Epithelial cell of esophagus (primary cell): ENCODE results near the gene PRDM4.

ENCODE experiments used
- DNase-seq: peaks from one replicate; pipeline ENCODE4 v3.0.0; 2010; ENCODE audit warnings: low read depth
- H3K4me3 ChIP-seq: 2 replicates; pipeline ENCODE4 v1.5.1; 2011; ENCODE audit warnings: mild to moderate bottlenecking, low read length, control low read depth
- TF ChIP-seq, protein P1 (sequence below): IDR thresholded peaks from 2 replicates; pipeline ENCODE4 v1.5.1; 2011; ENCODE audit warnings: low read depth, mild to moderate bottlenecking, low read length, control low read depth, inconsistent platforms; ENCODE audit not compliant: insufficient read depth; ENCODE audit errors: missing control alignments

The PRDM4 gene, protein sequence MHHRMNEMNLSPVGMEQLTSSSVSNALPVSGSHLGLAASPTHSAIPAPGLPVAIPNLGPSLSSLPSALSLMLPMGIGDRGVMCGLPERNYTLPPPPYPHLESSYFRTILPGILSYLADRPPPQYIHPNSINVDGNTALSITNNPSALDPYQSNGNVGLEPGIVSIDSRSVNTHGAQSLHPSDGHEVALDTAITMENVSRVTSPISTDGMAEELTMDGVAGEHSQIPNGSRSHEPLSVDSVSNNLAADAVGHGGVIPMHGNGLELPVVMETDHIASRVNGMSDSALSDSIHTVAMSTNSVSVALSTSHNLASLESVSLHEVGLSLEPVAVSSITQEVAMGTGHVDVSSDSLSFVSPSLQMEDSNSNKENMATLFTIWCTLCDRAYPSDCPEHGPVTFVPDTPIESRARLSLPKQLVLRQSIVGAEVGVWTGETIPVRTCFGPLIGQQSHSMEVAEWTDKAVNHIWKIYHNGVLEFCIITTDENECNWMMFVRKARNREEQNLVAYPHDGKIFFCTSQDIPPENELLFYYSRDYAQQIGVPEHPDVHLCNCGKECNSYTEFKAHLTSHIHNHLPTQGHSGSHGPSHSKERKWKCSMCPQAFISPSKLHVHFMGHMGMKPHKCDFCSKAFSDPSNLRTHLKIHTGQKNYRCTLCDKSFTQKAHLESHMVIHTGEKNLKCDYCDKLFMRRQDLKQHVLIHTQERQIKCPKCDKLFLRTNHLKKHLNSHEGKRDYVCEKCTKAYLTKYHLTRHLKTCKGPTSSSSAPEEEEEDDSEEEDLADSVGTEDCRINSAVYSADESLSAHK

DNA sequence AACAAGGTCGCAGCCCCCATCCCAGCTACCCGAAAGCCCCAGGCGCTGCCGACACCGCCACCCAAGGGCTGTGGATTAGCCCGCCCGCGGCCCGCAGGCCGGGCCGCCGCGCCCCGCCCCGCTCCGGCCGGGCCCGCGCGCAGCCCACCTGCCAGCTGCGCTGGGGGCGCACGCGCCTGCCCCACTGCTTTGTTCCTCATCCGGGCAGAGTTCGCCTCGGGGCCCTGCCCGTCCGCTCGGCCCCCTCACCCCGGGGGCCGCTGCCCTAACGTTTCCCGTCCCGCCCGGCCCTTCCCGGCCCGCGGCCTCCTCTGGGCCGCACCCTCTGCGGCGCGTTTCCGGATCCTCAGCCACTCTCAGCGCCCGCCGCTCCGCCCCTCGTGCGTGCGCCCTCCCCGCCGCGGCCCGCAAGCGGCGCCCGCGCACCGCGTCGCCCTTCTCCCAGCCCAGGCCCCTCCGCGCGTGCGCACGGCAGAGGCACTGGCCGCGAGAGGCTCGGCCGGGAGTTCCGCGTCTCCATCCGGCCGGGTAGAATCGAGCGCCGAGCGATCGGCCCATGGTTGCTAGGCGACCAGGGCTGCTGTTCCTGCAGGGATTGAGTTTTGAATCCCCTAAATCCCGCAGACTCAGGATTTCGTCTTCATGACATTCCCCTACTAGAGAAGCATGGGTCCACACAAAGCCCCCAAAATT is at the start of gene PRDM4:
Gene PRDM4 (minus strand): TSS at position 329 of the 693 bp plus-strand sequence. CDS start 622 bp downstream, outside the sequence.
- TF ChIP-seq, protein P1, sequence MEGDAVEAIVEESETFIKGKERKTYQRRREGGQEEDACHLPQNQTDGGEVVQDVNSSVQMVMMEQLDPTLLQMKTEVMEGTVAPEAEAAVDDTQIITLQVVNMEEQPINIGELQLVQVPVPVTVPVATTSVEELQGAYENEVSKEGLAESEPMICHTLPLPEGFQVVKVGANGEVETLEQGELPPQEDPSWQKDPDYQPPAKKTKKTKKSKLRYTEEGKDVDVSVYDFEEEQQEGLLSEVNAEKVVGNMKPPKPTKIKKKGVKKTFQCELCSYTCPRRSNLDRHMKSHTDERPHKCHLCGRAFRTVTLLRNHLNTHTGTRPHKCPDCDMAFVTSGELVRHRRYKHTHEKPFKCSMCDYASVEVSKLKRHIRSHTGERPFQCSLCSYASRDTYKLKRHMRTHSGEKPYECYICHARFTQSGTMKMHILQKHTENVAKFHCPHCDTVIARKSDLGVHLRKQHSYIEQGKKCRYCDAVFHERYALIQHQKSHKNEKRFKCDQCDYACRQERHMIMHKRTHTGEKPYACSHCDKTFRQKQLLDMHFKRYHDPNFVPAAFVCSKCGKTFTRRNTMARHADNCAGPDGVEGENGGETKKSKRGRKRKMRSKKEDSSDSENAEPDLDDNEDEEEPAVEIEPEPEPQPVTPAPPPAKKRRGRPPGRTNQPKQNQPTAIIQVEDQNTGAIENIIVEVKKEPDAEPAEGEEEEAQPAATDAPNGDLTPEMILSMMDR, result no peak
- peak within 1 kb of the TSS; percentile 90 for H3K4me3 ChIP-seq
- peak; percentile 96 for DNase-seq

- no peak for DNase-seq
- TF ChIP-seq, protein P1, result no peak
- no peak overlapping the region for H3K4me3 ChIP-seq
Observed at GRCh38 chr12:107807471-107808150, 46.7 kb upstream of the PRDM4 start.

- no peak overlapping the region for H3K4me3 ChIP-seq
- DNase-seq, result no peak
- TF ChIP-seq, protein P1, result no peak
Observed at GRCh38 chr12:107805488-107806180, 44.7 kb upstream of the PRDM4 start.

- no peak overlapping the region for H3K4me3 ChIP-seq
- no peak for DNase-seq
- TF ChIP-seq, protein P1, result no peak
Observed at GRCh38 chr12:107803092-107803491, 42.2 kb upstream of the PRDM4 start.

GRCh38 chr12:107801150-107801549 is 40.2 kb upstream of the PRDM4 start:
- no peak overlapping the region for H3K4me3 ChIP-seq
- TF ChIP-seq, protein P1, result no peak
- no peak for DNase-seq

GRCh38 chr12:107798580-107798979 is 37.6 kb upstream of the PRDM4 start:
- no peak for DNase-seq
- TF ChIP-seq, protein P1, result no peak
- no peak overlapping the region for H3K4me3 ChIP-seq
